Colonic mucosa (tissue), 4 donors: ENCODE measurements around the gene ROBO3. TPM values are rescaled to one million over a fixed set of nuclear protein-coding genes. Genes with fewer than 3 reads are reported as not detected.

ENCODE experiments used
- DNase-seq: peaks from one replicate; pipeline ENCODE4 v3.0.0-alpha.2; 2020
- H3K27ac ChIP-seq: fragments of 200-600 bp; one replicate; pipeline ENCODE4 v1.8.0; 2021
- H3K27me3 ChIP-seq: fragments of 200-600 bp; one replicate; pipeline ENCODE4 v1.8.0; 2021
- H3K36me3 ChIP-seq: fragments of 200-600 bp; one replicate; pipeline ENCODE4 v1.8.0; 2021
- H3K4me1 ChIP-seq: fragments of 200-600 bp; one replicate; pipeline ENCODE4 v1.8.0; 2021; ENCODE audit warnings: mild to moderate bottlenecking
- H3K4me3 ChIP-seq: fragments of 200-600 bp; one replicate; pipeline ENCODE4 v1.8.0; 2021
- H3K9ac ChIP-seq, 2 donors: one replicate each; pipeline ENCODE4 v1.7.0; 2013; ENCODE audit warnings: control low read depth in 2 of 2, low read depth in 2 of 2, low read length in 2 of 2
- H3K9me3 ChIP-seq: fragments of 200-600 bp; one replicate; pipeline ENCODE4 v1.8.0; 2021
- intact Hi-C: fragments of 100-400 bp; cut with DNase I; formaldehyde crosslinking; loops from one replicate; pipeline ENCODE4 v1.14.1; 2022
- total RNA-seq, 2 donors: library from RNA; stranded (reverse); fragmentation: NEBNext Ultra II Directional in 1 of 2; extraction: Animal tissue kit (Norgen Biotek cat#: 25700) in 1 of 2; gene quantifications; one replicate each; pipeline ENCODE4 v1.2.1, GENCODE V29; 2021
- TF ChIP-seq, protein P1 (sequence below): fragments of 200-600 bp; IDR thresholded peaks from one replicate; pipeline ENCODE4 v1.8.0; 2022; ENCODE audit warnings: antibody characterized with exemption, mild to moderate bottlenecking
- donor health status: healthy.
- donor health status: DM: no; HTN: no; CAD: no.
- donor health status: DM: no; HTN: no; CAD: no.

Gene ROBO3
- total RNA-seq, 2 donors from 2014 or later, result 7.8 to 8.0 TPM

DNA sequence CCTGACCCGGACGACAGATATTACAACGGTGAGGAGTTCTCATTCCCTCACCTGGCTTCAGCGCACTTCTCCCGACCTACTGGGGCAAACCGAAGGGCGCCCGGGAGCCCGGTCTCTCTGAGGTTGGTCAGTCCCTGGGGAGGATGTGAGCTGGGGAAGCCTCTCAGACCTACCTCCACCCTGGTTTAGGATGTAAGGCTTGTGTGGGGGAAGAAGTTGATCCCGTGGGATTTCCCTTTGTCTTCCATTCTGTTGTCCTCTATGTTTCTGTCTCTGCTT is 12.3 kb downstream of the ROBO3 start:
- no peak overlapping the region for H3K27ac ChIP-seq
- TF ChIP-seq, protein P1, sequence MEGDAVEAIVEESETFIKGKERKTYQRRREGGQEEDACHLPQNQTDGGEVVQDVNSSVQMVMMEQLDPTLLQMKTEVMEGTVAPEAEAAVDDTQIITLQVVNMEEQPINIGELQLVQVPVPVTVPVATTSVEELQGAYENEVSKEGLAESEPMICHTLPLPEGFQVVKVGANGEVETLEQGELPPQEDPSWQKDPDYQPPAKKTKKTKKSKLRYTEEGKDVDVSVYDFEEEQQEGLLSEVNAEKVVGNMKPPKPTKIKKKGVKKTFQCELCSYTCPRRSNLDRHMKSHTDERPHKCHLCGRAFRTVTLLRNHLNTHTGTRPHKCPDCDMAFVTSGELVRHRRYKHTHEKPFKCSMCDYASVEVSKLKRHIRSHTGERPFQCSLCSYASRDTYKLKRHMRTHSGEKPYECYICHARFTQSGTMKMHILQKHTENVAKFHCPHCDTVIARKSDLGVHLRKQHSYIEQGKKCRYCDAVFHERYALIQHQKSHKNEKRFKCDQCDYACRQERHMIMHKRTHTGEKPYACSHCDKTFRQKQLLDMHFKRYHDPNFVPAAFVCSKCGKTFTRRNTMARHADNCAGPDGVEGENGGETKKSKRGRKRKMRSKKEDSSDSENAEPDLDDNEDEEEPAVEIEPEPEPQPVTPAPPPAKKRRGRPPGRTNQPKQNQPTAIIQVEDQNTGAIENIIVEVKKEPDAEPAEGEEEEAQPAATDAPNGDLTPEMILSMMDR, result no peak

DNA sequence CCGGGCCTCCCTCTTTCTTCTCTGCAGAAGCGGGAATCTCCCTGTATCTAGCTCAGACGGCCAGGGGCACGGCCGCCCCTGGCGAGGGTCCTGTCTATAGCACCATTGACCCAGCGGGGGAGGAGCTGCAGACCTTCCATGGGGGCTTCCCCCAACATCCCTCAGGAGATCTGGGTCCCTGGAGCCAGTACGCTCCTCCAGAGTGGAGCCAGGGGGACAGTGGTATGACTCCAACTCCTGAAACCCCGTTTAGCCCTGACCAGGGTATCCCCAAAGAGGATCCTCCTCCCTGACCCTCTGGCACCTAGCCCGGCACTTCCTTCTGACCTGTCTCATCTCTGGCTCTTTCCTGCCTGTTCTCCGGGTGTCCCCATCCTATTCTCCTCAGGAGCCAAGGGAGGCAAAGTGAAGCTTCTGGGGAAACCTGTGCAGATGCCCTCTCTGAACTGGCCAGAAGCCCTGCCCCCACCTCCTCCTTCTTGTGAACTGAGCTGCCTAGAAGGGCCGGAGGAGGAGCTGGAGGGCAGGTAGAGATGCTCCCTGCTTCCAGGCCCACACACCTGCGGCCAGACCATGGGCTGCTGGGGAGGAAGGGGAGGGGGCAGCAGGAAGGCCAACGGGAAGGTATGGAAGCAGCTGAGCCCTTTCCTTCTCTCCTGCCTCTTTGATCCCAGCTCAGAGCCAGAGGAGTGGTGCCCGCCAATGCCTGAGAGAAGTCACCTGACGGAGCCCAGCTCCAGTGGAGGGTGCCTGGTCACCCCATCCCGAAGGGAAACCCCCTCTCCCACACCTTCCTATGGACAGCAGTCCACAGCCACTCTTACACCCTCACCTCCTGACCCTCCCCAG is 12.9 kb downstream of the ROBO3 start:
- no peaks in the 10 kb centered on the region for H3K9me3 ChIP-seq
- H3K27ac ChIP-seq, result no peak overlapping the region
- no peaks in the 10 kb centered on the region for H3K27me3 ChIP-seq
- H3K9ac ChIP-seq, result peak overlapping the region in 1 of 2 donors; percentile 41
- no peak overlapping the region for H3K4me3 ChIP-seq
- no peaks in the 10 kb centered on the region for H3K36me3 ChIP-seq
- intact Hi-C loops, result no loop called here
- TF ChIP-seq, protein P1, result no peak
- DNase-seq, result no peak
- peaks cover 6% of the 10 kb centered on the region for H3K4me1 ChIP-seq

More for the DNA sequence above, 12.3 kb downstream of the ROBO3 start:
- peak overlapping the region in 1 of 2 donors; percentile 41 for H3K9ac ChIP-seq
- H3K4me1 ChIP-seq, result peaks cover 6% of the 10 kb centered on the region
- H3K4me3 ChIP-seq, result no peak overlapping the region
- no peak for DNase-seq
- no peaks in the 10 kb centered on the region for H3K36me3 ChIP-seq
- H3K27me3 ChIP-seq, result no peaks in the 10 kb centered on the region
- H3K9me3 ChIP-seq, result no peaks in the 10 kb centered on the region
- intact Hi-C loops, result no loop called here

DNA sequence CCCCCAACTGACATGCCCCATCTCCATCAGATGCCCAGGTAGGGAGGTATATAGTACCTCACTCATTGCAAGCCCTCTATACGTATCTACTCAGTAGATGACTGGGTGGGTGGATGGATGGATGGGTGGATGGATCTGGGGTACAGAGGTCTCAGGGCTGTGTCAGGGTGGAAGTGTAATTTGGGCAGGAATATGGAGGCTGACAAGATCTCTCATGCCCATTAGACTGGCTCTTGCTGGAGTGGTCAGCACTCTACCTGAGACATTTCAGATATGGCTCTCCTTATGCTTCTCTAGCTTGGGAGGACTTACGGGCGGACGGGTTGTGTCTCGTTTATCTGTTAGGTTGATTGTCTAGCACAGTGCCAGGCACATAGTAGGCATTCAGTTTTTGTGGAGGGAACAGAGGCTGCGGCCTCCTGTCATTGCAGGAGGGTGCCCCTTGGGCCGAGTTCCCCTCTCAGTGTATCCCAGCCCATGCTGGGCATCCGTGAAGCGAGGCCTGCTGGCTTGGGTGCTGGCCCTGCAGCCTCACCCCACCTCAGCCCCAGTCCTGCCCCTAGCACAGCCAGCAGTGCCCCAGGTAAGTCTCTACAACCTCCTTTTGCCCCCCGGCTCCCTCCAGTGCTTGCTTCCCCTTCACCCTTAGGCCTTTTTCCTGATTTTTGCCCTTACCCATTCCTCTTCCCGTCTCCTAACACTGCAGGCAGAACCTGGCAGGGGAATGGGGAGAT is 13.7 kb downstream of the ROBO3 start:
- no peaks in the 10 kb centered on the region for H3K27me3 ChIP-seq
- no peak overlapping the region for H3K9ac ChIP-seq
- H3K4me1 ChIP-seq, result peaks cover 6% of the 10 kb centered on the region
- TF ChIP-seq, protein P1, result no peak
- no peak for DNase-seq
- H3K27ac ChIP-seq, result no peak overlapping the region
- no peaks in the 10 kb centered on the region for H3K36me3 ChIP-seq
- no peaks in the 10 kb centered on the region for H3K9me3 ChIP-seq
- intact Hi-C loops, result no loop called here
- H3K4me3 ChIP-seq, result no peak overlapping the region

DNA sequence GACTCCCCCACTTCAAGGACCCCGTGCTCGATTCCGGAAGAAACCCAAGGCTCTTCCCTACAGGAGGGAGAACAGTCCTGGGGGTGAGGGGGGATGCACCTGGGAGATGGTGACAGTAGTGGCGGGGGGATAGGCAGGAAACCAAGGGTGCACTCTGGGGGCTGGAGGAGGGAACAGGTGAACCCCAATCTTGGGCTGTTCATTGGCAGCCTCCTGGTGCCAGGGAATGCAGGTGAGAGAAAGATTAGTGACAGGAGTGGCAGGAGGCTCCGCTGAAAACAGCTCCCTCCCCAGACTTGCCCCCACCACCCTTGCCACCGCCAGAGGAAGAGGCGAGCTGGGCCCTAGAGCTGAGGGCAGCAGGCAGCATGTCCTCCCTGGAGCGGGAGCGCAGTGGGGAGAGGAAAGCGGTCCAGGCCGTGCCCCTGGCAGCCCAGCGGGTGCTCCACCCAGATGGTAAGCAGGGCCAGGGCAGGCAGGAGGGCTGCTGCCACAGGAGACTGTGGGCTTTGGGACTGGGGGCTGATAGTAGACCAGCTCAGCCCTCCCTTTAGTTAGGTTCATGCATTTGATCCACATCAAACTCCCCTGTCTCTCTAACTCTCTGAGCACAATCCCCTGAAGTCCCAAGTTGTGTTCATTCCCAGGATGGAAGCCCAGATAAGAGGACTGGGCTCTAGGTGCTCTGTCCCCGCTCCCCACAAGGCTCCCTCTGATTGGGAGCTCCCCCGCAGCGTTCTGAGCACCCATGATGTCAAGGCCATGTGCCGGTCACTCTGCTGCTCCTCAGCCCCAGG is 14.5 kb downstream of the ROBO3 start:
- Histone ChIP-seq H3K27me3 (no peaks in the 10 kb centered on the region), H3K9ac (no peak overlapping the region), H3K4me1 (peaks cover 6% of the 10 kb centered on the region), H3K27ac (no peak overlapping the region), H3K36me3 (no peaks in the 10 kb centered on the region), H3K9me3 (no peaks in the 10 kb centered on the region), H3K4me3 (no peak overlapping the region)
- intact Hi-C loops, result no loop called here
- DNase-seq, result no peak
- TF ChIP-seq, protein P1, result no peak

DNA sequence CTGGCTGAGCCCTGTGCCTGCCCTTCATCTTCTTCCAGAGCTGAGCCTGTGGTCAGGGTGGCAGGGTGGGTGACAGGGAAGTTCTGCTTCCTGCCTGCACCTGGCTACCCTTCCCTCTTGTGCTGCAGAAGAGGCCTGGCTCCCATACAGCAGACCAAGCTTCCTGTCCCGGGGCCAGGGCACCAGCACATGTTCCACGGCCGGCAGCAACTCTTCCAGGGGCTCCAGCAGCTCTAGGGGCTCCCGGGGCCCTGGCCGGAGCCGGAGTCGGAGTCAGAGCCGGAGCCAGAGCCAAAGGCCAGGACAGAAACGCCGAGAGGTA is 15.0 kb downstream of the ROBO3 start:
- Histone ChIP-seq H3K4me3 (no peak overlapping the region), H3K9ac (no peak overlapping the region), H3K9me3 (no peaks in the 10 kb centered on the region), H3K27ac (no peak overlapping the region), H3K27me3 (no peaks in the 10 kb centered on the region), H3K4me1 (peaks cover 6% of the 10 kb centered on the region), H3K36me3 (no peaks in the 10 kb centered on the region)
- DNase-seq, result no peak
- TF ChIP-seq, protein P1, result no peak
- intact Hi-C loops, result no loop called here
